GM23338 (cell line): ENCODE measurements around the gene CSNK1A1. TPM values are rescaled to one million over a fixed set of nuclear protein-coding genes. Genes with fewer than 3 reads are reported as not detected.

Source experiments
- ATAC-seq: fragments of 200-7000 bp; cut with Tn5 transposase; 3 replicates; pipeline ENCODE4 v1.9.1; 2020
- DNase-seq: peaks from one replicate; pipeline ENCODE4 v3.0.0-alpha.2; 2015; ENCODE audit warnings: low spot score
- H2AFZ ChIP-seq: fragments of 200-600 bp; sonication (generic); 2 replicates; pipeline ENCODE4 v1.8.0; 2016; ENCODE audit warnings: antibody characterized with exemption, mild to moderate bottlenecking, moderate library complexity
- H3F3A ChIP-seq: fragments of 200-600 bp; sonication (generic); replicated peaks from 2 replicates; pipeline ENCODE4 v1.8.0; 2017; ENCODE audit warnings: antibody characterized with exemption, mixed run types, low read depth
- H3K27ac ChIP-seq: fragments of 200-600 bp; sonication (generic); 2 replicates; pipeline ENCODE4 v1.6.1; 2016; ENCODE audit warnings: low read depth
- H3K27me3 ChIP-seq: fragments of 200-600 bp; sonication (generic); 2 replicates; pipeline ENCODE4 v1.8.0; 2016; ENCODE audit warnings: mild to moderate bottlenecking, mixed run types, moderate library complexity; ENCODE audit not compliant: insufficient read depth
- H3K36me3 ChIP-seq: fragments of 200-600 bp; sonication (generic); 2 replicates; pipeline ENCODE4 v1.8.0; 2016; ENCODE audit warnings: mild to moderate bottlenecking; ENCODE audit not compliant: insufficient read depth
- H3K4me1 ChIP-seq: fragments of 200-600 bp; sonication (generic); 2 replicates; pipeline ENCODE4 v1.8.0; 2016; ENCODE audit warnings: mild to moderate bottlenecking, moderate library complexity; ENCODE audit not compliant: insufficient read depth
- H3K4me2 ChIP-seq: fragments of 200-600 bp; sonication (generic); 2 replicates; pipeline ENCODE4 v1.7.1; 2017; ENCODE audit warnings: mixed run types
- H3K4me3 ChIP-seq: fragments of 200-600 bp; sonication (generic); 2 replicates; pipeline ENCODE4 v1.6.1; 2016; ENCODE audit warnings: mixed run types
- H3K79me2 ChIP-seq: fragments of 200-600 bp; sonication (generic); replicated peaks from 2 replicates; pipeline ENCODE4 v1.8.0; 2017; ENCODE audit warnings: mild to moderate bottlenecking; ENCODE audit not compliant: insufficient read depth
- H3K9me2 ChIP-seq: fragments of 200-600 bp; sonication (generic); 2 replicates; pipeline ENCODE4 v1.8.0; 2017; ENCODE audit not compliant: insufficient read depth
- H4K20me1 ChIP-seq: fragments of 200-600 bp; sonication (generic); replicated peaks from 2 replicates; pipeline ENCODE4 v1.8.0; 2017; ENCODE audit warnings: mild to moderate bottlenecking; ENCODE audit not compliant: insufficient read depth
- H3K27ac Mint-ChIP-seq: 2 replicates; pipeline ENCODE4 v1.8.0; 2020; ENCODE audit warnings: inconsistent platforms, mild to moderate bottlenecking, moderate library complexity, mixed read lengths
- H3K27me3 Mint-ChIP-seq: 3 replicates; pipeline ENCODE4 v1.8.0; 2022; ENCODE audit warnings: low read depth, mild to moderate bottlenecking, moderate library complexity, mixed read lengths, inconsistent platforms; ENCODE audit not compliant: insufficient read depth, poor library complexity
- H3K36me3 Mint-ChIP-seq: 3 replicates; pipeline ENCODE4 v1.8.0; 2021; ENCODE audit warnings: low read depth, mild to moderate bottlenecking, inconsistent platforms, moderate library complexity, mixed read lengths
- H3K4me1 Mint-ChIP-seq: 3 replicates; pipeline ENCODE4 v1.8.0; 2020; ENCODE audit warnings: mild to moderate bottlenecking, inconsistent platforms, mixed read lengths
- H3K4me3 Mint-ChIP-seq: 3 replicates; pipeline ENCODE4 v1.8.0; 2021; ENCODE audit warnings: moderate library complexity, mild to moderate bottlenecking, inconsistent platforms, mixed read lengths
- H3K9me3 Mint-ChIP-seq: 3 replicates; pipeline ENCODE4 v1.8.0; 2020; ENCODE audit warnings: moderate library complexity, mild to moderate bottlenecking, inconsistent platforms, mixed read lengths
- CREB1 ChIP-seq: fragments of 250-450 bp; sonication (Bioruptor Pico); IDR thresholded peaks from 2 replicates; pipeline ENCODE4 v1.5.0; 2020; ENCODE audit warnings: low read depth, mild to moderate bottlenecking, moderate library complexity
- EZH2phosphoT487 ChIP-seq: fragments of 200-600 bp; sonication (generic); IDR thresholded peaks from one replicate; pipeline ENCODE4 v1.8.1; 2018; ENCODE audit warnings: antibody characterized with exemption; ENCODE audit not compliant: unreplicated experiment
- NANOG ChIP-seq: IDR thresholded peaks from 2 replicates; pipeline ENCODE4 v1.6.1; 2016; ENCODE audit warnings: antibody characterized with exemption, borderline replicate concordance
- STAT1 ChIP-seq: IDR thresholded peaks from one replicate; pipeline ENCODE4 v1.6.1; 2016; ENCODE audit warnings: antibody characterized with exemption; ENCODE audit not compliant: unreplicated experiment
- polyA plus RNA-seq: library from polyadenylated mRNA; unstranded; fragments of >200 nt; fragmentation: Nextera tagmentation; extraction: Ambion mirVana; gene quantifications from 2 replicates; pipeline ENCODE4 v1.2.1, GENCODE V29; 2016
- total RNA-seq: library from RNA; depleted of rRNA; stranded (reverse); fragments of >200 nt; shearing (Covaris generic); gene quantifications from 2 replicates; pipeline ENCODE4 v1.2.3, GENCODE V29; 2014
- TF ChIP-seq, protein P1 (sequence below): fragments of 250-450 bp; sonication (Bioruptor Pico); IDR thresholded peaks from 2 replicates; pipeline ENCODE4 v1.5.0; 2020; ENCODE audit warnings: mild to moderate bottlenecking, moderate library complexity
- TF ChIP-seq, protein P2 (sequence below): IDR thresholded peaks from one replicate; pipeline ENCODE4 v1.6.1; 2018; ENCODE audit warnings: antibody characterized with exemption; ENCODE audit not compliant: unreplicated experiment

Gene CSNK1A1
- total and polyA plus RNA-seq, 2 experiments from 2014 or later = 110 to 233 TPM

DNA sequence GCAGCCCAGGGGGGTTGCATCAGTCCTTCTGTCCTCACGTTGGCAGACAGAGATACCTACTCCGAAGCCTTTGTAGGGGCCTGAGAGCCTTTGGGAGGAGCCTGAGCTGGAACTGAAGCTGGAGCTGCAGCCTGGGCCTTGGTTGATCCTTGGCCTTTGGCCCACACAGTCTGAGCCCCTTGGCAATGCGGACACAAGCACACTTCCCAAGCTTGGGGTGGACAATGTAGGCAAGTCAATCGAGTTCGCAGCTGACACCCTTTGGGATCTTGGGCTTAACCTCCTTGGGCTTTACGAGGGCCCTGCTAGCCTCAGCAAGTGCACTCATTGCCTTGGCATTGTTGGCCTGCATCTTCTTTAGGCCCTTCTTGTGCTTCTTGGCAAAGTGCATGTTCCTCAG, 5.9 kb downstream of the CSNK1A1 start (continued):
- TF ChIP-seq, protein P1, sequence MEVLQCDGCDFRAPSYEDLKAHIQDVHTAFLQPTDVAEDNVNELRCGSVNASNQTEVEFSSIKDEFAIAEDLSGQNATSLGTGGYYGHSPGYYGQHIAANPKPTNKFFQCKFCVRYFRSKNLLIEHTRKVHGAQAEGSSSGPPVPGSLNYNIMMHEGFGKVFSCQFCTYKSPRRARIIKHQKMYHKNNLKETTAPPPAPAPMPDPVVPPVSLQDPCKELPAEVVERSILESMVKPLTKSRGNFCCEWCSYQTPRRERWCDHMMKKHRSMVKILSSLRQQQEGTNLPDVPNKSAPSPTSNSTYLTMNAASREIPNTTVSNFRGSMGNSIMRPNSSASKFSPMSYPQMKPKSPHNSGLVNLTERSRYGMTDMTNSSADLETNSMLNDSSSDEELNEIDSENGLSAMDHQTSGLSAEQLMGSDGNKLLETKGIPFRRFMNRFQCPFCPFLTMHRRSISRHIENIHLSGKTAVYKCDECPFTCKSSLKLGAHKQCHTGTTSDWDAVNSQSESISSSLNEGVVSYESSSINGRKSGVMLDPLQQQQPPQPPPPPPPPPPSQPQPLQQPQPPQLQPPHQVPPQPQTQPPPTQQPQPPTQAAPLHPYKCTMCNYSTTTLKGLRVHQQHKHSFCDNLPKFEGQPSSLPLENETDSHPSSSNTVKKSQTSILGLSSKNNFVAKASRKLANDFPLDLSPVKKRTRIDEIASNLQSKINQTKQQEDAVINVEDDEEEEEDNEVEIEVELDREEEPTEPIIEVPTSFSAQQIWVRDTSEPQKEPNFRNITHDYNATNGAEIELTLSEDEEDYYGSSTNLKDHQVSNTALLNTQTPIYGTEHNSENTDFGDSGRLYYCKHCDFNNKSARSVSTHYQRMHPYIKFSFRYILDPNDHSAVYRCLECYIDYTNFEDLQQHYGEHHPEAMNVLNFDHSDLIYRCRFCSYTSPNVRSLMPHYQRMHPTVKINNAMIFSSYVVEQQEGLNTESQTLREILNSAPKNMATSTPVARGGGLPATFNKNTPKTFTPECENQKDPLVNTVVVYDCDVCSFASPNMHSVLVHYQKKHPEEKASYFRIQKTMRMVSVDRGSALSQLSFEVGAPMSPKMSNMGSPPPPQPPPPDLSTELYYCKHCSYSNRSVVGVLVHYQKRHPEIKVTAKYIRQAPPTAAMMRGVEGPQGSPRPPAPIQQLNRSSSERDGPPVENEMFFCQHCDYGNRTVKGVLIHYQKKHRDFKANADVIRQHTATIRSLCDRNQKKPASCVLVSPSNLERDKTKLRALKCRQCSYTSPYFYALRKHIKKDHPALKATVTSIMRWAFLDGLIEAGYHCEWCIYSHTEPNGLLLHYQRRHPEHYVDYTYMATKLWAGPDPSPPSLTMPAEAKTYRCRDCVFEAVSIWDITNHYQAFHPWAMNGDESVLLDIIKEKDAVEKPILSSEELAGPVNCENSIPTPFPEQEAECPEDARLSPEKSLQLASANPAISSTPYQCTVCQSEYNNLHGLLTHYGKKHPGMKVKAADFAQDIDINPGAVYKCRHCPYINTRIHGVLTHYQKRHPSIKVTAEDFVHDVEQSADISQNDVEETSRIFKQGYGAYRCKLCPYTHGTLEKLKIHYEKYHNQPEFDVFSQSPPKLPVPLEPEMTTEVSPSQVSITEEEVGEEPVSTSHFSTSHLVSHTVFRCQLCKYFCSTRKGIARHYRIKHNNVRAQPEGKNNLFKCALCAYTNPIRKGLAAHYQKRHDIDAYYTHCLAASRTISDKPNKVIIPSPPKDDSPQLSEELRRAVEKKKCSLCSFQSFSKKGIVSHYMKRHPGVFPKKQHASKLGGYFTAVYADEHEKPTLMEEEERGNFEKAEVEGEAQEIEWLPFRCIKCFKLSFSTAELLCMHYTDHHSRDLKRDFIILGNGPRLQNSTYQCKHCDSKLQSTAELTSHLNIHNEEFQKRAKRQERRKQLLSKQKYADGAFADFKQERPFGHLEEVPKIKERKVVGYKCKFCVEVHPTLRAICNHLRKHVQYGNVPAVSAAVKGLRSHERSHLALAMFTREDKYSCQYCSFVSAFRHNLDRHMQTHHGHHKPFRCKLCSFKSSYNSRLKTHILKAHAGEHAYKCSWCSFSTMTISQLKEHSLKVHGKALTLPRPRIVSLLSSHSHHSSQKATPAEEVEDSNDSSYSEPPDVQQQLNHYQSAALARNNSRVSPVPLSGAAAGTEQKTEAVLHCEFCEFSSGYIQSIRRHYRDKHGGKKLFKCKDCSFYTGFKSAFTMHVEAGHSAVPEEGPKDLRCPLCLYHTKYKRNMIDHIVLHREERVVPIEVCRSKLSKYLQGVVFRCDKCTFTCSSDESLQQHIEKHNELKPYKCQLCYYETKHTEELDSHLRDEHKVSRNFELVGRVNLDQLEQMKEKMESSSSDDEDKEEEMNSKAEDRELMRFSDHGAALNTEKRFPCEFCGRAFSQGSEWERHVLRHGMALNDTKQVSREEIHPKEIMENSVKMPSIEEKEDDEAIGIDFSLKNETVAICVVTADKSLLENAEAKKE (CRISPR knock-in tag) = no peak
- TF ChIP-seq, protein P2, sequence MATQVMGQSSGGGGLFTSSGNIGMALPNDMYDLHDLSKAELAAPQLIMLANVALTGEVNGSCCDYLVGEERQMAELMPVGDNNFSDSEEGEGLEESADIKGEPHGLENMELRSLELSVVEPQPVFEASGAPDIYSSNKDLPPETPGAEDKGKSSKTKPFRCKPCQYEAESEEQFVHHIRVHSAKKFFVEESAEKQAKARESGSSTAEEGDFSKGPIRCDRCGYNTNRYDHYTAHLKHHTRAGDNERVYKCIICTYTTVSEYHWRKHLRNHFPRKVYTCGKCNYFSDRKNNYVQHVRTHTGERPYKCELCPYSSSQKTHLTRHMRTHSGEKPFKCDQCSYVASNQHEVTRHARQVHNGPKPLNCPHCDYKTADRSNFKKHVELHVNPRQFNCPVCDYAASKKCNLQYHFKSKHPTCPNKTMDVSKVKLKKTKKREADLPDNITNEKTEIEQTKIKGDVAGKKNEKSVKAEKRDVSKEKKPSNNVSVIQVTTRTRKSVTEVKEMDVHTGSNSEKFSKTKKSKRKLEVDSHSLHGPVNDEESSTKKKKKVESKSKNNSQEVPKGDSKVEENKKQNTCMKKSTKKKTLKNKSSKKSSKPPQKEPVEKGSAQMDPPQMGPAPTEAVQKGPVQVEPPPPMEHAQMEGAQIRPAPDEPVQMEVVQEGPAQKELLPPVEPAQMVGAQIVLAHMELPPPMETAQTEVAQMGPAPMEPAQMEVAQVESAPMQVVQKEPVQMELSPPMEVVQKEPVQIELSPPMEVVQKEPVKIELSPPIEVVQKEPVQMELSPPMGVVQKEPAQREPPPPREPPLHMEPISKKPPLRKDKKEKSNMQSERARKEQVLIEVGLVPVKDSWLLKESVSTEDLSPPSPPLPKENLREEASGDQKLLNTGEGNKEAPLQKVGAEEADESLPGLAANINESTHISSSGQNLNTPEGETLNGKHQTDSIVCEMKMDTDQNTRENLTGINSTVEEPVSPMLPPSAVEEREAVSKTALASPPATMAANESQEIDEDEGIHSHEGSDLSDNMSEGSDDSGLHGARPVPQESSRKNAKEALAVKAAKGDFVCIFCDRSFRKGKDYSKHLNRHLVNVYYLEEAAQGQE = no peak
- TF ChIP-seq NANOG (no peak), STAT1 (no peak), CREB1 (CRISPR knock-in tag) (no peak), EZH2phosphoT487 (no peak)

GRCh38 chr5:149544028-149544420, 7.2 kb downstream of the CSNK1A1 start:
- H3F3A ChIP-seq = no peaks in the 10 kb centered on the region
- peaks cover 8% of the 10 kb centered on the region for H3K27me3 Mint-ChIP-seq
- H3K4me2 ChIP-seq = no peak overlapping the region
- H3K27ac Mint-ChIP-seq = no peak overlapping the region
- no peak overlapping the region for H3K4me3 ChIP-seq
- H4K20me1 ChIP-seq = peaks cover 72% of the 10 kb centered on the region
- H3K36me3 Mint-ChIP-seq = peaks cover 81% of the 10 kb centered on the region
- no peak overlapping the region for H3K27ac ChIP-seq
- no peaks in the 10 kb centered on the region for H3K9me3 Mint-ChIP-seq
- peaks cover 98% of the 10 kb centered on the region for H3K79me2 ChIP-seq
- peaks cover 47% of the 10 kb centered on the region for H3K4me1 Mint-ChIP-seq
- peaks cover 41% of the 10 kb centered on the region for H3K4me1 ChIP-seq
- ATAC-seq = no peak
- no peak overlapping the region for H2AFZ ChIP-seq
- H3K4me3 Mint-ChIP-seq = no peak overlapping the region
- H3K9me2 ChIP-seq = no peaks in the 10 kb centered on the region
- peaks cover 17% of the 10 kb centered on the region for H3K36me3 ChIP-seq
- H3K27me3 ChIP-seq = no peaks in the 10 kb centered on the region
- DNase-seq = no peak
- TF ChIP-seq, protein P1 (CRISPR knock-in tag) = no peak
